Dedifferentiated amniotic fluid mesenchymal stem cell (primary cell): Measurements from ENCODE around the gene PCLAF.
"Not testable (repeated sequence)": the region's sequence is repeated elsewhere in the genome, so short reads cannot be mapped to it uniquely, and the experiment has no call there.

ENCODE experiments used
- DNase-seq: peaks from one replicate; pipeline ENCODE4 v3.0.0-alpha.2; 2016; ENCODE audit errors: extremely low spot score

Gene PCLAF

GRCh38 chr15:64369078-64369607 lies 12.1 kb downstream of the PCLAF start:
- DNase-seq, result no peak

GRCh38 chr15:64361259-64361658 lies 20.0 kb downstream of the PCLAF start:
- DNase-seq, result no peak

GRCh38 chr15:64356710-64357040 lies 24.6 kb downstream of the PCLAF start:
- no peak for DNase-seq

- DNase-seq, result peak; percentile 97
These were observed 25.1 kb downstream of the PCLAF start, which contains the start of gene CSNK1G1 for GRCh38 chr15:64355944-64356709. Gene CSNK1G1 (minus strand): TSS chr15:64356173. CDS start chr15:64300499, 55,674 bp downstream.

- DNase-seq, result no peak
These were observed 25.8 kb downstream of the PCLAF start for GRCh38 chr15:64355348-64355943.

GRCh38 chr15:64354688-64355344 lies 26.4 kb downstream of the PCLAF start:
- no peak for DNase-seq

GRCh38 chr15:64351265-64351664 lies 30.0 kb downstream of the PCLAF start:
- no peak for DNase-seq

GRCh38 chr15:64349375-64349774 lies 31.9 kb downstream of the PCLAF start:
- no peak for DNase-seq

GRCh38 chr15:64348455-64348854 lies 32.8 kb downstream of the PCLAF start:
- no peak for DNase-seq

GRCh38 chr15:64346242-64346641 lies 35.0 kb downstream of the PCLAF start:
- DNase-seq, result not testable (repeated sequence)

- no peak for DNase-seq
These were observed 36.5 kb downstream of the PCLAF start for GRCh38 chr15:64344651-64345294.

- no peak for DNase-seq
These were observed 37.4 kb downstream of the PCLAF start for GRCh38 chr15:64343841-64344240.

GRCh38 chr15:64343222-64343621 lies 38.0 kb downstream of the PCLAF start:
- DNase-seq, result no peak

- DNase-seq, result no peak
These were observed 39.3 kb downstream of the PCLAF start for GRCh38 chr15:64341961-64342360.

- DNase-seq, result no peak
These were observed 40.9 kb downstream of the PCLAF start for GRCh38 chr15:64340355-64340754.

GRCh38 chr15:64337761-64338160 lies 43.5 kb downstream of the PCLAF start:
- no peak for DNase-seq

GRCh38 chr15:64333986-64334929 lies 47.0 kb downstream of the PCLAF start:
- DNase-seq, result no peak

GRCh38 chr15:64333516-64333915 lies 47.7 kb downstream of the PCLAF start:
- DNase-seq, result no peak

- not testable (repeated sequence) for DNase-seq
These were observed 49.6 kb downstream of the PCLAF start for GRCh38 chr15:64331668-64332067.

GRCh38 chr15:64326975-64327374 lies 54.3 kb downstream of the PCLAF start:
- DNase-seq, result not testable (repeated sequence)

- not testable (repeated sequence) for DNase-seq
These were observed 54.8 kb downstream of the PCLAF start for GRCh38 chr15:64326458-64326857.
